CD4-positive, alpha-beta T cell treated with Interleukin-1 beta for 1 hour (primary cell): ENCODE data around the gene TESK2.

Experiments
- DNase-seq, 2 donors: peaks; one replicate each; pipeline ENCODE4 v3.0.0-alpha.2; 2020 to 2022

TESK2 gene

DNA sequence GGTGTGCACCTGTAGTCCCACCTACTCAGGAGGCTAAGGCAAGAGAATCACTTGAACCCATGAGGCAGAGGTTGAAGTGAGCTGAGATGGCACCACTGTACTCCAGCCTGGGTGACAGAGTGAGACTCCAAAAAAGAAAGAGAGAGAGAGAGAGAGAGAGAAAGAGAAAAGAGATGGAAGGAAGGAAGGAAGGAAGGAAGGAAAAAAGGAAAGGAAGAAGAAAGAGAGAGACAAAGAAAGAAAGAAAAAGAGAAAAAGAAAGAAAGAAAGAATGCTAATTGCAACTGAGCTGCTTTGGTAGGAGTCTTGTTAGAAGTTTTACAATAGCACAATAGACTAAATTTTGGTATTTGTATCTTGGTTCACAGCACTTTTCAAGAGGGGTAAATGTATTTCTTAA lies 25.7 kb downstream of the TESK2 start:
- DNase-seq, result no peak

DNA sequence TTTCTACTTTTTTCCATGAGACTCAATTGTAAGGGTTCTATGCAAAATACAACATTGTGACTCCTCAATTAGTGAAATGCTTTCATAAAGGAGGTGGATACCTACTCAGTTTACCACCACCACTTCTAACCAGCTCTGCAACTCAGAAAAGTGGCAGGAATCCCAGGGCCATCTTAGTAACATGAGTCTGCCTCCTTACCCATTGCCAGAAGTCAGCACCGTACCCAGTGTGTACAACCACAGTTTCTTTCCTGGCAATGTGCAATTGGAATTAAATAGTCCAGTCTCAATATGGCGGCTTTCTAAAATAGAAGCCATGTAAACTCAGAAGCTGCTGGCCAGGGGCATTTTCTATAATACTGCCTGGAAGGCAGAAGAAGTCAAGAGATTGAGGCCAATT lies 32.1 kb downstream of the TESK2 start:
- no peak for DNase-seq

DNA sequence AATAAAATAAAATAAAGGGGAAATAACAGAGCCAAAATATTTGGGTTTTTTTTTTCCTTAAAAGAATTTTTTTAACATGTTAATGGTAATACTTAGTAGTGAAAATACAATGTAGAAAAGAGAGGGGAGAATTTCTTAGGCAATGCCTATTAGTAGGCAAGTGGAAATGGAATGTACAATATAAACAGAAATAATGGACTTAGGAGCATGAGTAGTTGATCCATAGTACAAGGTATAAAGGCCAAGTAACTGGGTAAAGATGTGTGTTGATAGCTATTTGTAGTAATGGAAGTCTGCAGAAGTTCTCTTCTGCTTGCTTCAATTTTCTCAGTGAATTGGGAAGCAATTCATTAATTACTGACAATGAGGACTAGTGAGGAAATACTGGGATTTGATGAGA lies 34.4 kb downstream of the TESK2 start:
- no peak for DNase-seq

DNA sequence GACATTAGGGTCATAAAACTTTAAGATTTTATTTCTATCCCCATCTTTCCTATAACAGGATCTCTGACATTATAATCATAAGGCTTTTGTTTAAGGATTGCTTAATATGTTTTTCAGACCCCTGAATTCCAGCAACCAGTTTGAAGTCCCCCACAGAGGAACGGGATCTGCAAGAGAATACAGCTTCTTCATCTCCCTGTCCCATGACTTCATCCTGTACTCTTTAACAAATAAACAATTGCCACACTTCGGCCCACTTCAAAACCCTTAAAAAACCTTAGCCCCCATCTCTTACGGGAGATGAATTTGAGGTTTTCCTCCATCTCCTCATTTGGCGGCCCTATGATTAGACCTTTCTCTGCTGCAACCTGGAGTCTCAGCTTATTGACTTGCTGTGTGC lies 35.8 kb downstream of the TESK2 start:
- no peak for DNase-seq

DNA sequence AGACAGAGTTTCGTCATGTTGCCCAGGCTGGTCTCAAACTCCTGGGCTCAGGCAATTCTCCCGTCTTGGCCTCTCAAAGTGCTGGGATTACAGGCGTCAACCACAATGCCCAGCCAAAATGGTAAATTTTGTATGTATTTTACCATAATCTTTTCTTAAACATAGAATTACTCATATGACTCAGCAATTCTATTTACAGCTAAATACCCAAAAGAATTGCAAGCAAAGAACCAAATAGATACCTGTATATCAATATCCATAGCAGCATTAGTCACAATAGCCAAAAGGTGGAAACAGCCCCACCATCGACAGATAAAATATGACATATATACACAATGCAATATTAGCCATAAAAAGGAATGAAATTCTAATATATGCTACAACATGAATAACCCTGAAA lies 36.5 kb downstream of the TESK2 start:
- no peak for DNase-seq

DNA sequence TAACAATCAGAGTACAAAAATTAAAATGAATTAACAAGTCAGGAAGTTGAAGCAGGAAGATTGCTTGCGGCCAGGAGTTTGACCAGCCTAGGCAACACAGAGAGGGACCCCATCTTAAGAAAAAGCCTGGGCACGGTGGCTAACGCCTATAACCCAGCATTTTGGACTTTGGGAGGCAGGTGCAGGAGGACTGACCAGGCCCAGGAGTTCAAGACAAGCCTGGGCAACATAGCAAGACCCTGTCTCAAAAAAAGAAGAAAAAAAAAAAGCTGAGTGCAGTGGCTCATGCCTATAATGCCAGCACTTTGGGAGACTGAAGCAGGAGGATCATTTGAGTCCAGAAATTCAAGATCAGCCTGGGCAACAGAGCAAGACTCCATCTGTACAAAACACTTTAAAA lies 38.5 kb downstream of the TESK2 start:
- DNase-seq, result no peak

DNA sequence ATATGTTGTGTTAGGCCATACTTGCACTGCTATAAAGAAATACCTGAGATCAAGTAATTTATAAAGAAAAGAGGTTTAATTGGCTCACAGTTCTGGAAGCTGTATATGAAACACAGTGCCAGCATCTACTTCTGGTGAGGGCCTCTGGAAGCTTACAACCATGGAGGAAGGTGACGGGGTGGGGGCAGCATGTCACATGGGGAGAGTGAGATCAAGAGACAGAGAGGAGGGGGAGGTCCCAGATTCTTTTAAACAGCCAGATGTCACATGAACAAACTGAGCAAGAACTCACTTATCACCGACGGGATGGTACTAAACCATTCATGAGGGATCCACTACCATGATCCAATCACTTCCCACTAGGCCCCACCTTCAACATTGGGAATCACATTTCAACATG lies 42.6 kb downstream of the TESK2 start:
- DNase-seq, result no peak

DNA sequence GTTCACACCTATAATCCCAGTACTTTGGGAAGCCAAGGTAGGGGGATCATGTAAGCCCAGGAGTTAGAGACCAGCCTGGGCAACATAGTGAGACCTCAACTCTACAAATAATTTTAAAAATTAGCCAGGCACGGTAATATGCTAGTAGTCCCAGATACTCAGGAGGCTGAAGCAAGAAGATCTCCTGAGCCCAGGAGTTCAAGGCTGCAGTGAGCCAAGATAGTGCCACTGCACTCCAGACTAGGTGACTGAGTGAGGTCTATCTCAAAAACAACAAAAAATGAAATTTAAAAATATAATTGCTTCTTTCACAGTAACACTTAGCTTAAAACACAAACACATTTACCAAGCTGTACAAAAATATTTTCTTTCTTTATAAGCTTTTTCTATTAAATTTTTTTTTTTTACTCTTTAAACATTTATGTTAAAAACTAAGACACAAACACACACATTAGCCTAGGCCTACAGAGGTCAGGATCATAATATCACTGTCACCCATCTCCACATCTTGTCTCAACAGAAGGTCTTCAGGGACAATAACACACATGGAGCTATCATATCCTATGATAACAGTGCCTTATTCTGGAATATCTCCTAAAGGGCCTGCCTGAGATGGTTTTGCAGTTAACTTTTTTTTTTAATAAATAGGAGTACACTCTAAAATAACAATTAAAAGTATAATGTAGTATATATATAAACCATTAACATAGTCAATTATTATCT lies 43.9 kb downstream of the TESK2 start:
- DNase-seq, result no peak

DNA sequence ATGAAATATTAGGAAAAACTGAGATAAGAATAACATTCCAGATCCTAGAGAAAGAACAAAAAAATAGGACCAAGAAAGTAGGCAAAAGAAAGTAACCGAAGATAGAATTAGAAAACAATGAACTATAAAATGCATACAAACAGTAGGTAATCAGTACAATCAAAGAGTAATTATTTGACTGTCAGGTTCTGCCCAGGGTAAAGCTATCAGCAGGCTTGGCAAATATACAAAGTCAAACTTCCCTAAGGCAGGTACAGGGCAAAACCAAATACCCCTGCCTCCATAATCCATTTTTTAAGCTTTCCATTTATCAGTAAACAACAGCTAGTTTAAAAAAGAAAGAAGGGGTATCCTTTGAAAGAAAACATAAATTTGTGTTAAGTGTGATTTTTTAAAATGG lies 44.4 kb downstream of the TESK2 start:
- DNase-seq, result no peak

DNA sequence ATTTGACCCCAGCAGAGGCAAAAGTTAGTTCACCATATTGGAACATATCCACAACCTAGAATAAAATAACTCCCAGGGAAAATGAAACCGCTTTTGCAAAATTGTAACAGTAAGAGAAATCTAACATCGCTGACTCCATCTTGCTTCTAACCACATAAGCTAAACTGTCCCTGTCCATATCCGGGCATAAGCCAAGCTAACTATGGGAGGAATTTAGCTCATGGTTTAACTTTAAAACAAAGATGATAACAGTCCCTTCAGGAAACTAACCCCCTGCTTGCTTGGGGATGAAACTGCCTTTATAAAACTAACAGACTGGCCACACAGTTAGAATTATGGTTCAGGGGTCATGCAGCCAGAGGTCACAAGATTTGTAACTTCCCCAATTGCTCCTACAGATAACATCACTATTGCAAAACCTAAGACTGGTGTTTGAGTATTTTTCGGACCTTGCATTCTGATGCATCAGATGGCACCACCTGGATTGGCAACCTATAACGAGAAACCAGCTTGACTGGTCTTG lies 46.3 kb downstream of the TESK2 start:
- no peak for DNase-seq

DNA sequence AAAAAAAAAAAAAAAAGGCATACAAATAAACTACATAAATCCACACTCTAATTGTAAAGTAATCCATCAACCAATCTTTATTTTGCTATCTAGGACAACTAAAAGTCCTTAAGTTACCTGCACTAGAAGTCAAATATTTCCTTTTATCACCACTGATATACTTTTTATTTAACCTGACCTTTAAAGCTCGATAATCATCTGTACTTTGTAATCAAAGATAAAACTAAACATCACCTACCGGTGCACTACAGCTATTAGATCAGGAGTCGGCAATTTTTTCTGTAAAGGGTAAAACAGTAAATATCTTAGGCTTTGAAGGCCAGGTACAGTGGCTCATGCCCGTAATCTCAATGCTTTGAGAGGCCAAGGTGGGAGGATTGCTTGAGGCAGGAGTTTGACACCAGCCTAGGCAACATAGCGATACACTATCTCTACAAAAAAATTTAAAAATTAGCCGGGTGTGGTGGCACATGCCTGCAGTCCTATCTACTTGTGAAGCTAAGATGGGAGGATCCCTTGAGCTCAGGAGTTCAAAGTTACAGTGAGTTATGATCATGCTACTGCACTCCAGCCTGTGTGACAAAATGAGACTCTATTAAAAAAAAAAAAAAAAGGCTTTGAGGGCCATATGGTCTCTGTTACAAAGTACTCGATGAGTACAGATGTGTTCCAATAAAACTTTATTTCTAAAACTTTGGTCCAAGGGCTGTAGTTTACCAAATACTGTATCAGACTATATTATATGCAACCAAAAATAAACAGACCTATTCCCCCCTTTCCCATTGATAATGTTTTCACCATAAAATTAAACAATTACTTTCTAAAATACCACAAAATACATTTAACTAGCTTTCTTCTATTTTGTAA lies 47.1 kb downstream of the TESK2 start:
- no peak for DNase-seq

DNA sequence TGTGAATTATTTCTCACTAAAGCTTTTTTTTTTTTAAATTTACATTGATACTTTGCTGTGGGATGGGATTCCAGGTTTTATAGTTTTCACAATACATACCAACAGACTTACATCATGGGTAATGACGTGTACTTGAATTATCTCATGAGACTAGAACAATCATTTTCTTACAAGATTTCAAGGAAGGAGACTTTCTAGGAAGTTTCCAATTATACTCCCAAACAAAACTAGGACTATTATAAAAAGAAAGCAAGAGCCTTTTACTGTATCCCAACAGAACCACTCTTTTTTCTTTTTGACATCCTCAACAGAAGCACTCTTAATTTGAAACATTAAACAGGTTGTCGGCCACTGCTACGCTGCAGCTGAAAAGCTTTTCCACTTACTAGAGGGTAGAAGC lies 48.7 kb downstream of the TESK2 start:
- no peak for DNase-seq

- DNase-seq, result no peak
These were observed 53.6 kb downstream of the TESK2 start for GRCh38 chr1:45437323-45437722.

DNA sequence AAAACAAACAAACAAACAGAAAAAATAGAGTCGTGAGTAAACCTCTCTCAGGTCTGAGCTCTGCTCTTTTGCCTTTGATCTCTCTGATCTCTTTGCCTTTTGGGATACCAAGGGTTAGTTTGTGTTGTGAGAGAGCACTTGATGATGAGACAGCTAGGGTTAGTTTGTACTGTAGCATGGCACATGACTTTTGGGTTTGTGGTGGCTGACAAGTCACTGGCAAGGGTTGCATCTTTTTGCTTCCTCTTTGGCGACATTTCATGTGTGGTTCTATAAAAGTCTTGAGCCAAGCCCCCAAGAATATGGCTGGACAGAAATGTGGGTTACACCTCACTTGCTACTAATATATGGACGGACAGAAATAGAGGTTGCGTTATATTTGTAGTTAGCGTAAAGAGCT lies 60.5 kb downstream of the TESK2 start:
- peak in 1 of 2 donors; percentile 1 for DNase-seq

DNA sequence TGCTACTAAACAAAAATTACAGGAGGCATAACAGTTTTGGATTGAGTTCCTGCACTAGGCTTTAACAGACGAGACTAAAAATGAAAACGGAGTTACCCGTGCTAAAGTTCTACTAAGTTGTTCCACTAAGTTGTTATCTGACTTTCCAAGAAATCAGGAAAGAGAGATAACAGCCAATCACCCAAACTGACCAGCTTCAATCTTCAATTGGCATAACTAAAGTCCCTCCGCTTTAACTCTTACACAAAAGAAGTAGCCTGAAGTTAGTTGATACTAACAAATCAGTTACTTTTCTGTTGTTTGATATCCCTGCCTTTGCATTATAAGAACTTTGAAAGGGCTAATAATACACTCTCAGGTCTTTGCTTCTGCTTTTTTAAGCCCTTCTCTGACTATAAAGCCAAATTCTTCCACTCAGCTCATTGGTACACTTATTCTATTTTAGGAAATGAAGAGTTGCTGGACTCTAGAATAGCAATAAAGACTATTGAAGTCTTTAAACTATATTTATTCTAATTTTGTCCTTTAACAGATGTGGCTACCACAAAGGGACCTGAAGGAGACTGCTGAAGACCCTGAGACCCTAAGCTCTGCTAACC lies 61.3 kb downstream of the TESK2 start:
- DNase-seq, result no peak

DNA sequence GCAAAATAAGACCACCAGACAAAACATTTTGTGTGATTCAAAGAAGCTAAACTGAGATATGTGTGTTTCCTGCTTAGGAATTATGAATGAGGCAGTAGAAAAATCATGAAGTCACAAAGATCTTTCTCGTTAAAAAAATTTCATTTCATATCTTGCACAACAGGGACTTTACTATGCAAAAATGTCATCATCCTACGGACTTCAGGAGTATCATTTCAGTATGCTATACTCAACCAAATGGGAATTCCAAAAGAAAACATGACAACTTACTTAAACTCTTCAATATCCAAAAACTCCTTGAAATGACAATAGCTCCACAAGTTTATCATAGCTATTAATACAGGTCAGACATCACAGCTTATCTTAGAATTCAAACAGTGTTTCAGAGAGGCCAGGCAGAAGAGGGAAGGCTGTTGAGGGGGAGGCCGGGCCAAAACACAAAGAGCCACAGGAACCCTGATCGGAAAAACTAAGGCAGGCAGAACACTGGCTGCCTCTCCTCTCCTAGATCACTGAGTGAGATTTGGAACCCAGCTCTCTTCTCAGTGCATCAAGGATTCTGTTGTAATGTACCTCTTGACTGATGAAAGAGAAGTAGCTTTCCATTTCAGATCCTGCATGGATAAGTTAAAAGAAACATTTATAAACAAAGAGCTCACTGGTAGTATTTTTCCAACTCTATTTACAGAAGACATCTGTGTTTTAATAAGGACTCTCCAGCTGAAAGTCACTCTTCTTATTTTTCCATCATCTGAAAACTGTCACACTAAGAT lies 66.9 kb downstream of the TESK2 start:
- no peak for DNase-seq

- no peak for DNase-seq
These were observed 69.0 kb downstream of the TESK2 start for GRCh38 chr1:45421935-45422334.

GRCh38 chr1:45414746-45415145 lies 76.2 kb downstream of the TESK2 start:
- DNase-seq, result no peak

DNA sequence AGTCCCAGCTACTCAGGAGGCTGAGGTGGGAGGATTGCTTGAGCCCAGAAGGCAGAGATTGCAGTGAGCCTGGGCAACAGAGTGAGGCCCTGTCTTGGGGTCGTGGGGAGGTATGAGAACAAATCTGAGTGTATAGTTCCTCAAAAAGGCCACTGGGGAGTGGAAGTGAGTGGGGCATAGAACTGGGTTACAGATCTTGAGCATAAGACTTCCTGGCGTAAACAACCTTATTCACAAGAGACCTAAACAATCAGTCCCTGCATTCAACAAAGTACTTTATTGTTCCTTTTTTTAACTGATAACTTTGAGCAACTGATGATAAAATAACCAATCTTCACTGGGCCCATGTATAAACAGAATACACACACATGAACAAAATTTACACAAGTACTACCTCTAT lies 78.1 kb downstream of the TESK2 start:
- DNase-seq, result peak in 1 of 2 donors; percentile 34

DNA sequence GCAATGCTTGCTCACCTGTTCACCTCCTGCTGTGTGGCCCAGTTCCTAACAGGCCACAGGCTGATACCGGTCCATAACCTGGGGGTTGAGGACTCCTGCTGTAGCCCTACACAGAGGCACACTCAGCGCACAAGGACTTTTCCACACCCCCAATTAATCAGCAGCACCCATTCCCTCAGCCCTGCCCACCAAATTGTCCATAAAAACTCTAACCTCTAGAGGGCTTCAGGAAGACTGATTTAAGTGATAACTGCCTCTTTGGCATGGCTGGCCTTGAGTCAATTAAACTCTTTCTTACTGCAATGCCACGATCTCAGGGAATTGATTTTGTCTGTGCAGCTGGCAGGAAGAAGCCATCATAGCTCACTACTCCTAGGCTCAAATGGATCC lies 79.5 kb downstream of the TESK2 start:
- DNase-seq, result no peak

DNA sequence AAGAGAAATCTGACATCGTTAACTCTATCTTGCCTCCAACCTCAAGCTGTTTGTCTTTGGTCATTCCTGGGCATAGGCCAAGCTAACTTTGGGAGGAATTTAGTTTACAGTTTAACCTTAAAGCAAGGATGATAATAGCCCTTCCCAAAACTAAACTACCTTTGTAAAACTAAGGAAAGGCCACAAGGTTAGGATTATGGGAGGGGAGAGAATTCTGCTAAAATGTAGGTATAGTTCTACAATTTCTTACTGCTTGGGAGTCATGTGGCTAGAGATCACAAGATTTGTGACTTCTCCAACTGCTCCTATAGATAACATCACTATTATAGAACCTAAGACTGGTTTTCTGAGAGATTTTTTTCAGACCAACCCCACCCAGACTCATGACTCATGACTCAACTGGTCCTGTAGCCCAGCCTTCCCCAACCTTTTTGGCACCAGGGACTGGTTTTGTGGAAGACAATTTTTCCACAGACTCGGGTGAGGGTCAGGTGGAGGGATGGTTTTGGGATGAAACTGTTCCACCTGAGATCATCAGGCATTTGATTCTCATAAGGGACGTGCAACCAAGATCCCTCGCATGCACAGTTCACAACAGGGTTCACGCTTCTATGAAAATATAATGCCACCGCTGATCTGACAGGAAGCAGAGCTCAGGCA lies 80.0 kb downstream of the TESK2 start:
- DNase-seq, result no peak

DNA sequence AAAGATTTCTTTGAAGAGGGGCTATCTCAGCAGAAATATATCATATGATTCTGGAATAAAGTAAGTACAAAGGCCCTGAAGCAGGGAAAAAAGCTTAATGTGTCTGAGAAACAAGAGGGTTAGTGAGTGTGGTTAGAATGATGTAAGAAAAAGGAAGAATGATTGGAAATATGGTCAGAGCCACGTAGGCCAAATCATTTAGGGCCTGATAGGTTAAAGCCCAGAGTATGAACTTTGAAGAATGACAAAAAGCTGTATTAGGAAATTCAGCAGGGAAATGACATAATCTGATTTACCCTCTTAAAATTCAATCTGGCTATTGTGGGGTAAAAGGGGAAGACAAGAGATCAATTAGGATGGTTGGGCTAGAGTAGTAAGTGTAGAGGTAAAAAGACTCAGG lies 81.7 kb downstream of the TESK2 start:
- DNase-seq, result no peak
